ENCODE results near the gene MRPL45.

MRPL45 gene

DNA sequence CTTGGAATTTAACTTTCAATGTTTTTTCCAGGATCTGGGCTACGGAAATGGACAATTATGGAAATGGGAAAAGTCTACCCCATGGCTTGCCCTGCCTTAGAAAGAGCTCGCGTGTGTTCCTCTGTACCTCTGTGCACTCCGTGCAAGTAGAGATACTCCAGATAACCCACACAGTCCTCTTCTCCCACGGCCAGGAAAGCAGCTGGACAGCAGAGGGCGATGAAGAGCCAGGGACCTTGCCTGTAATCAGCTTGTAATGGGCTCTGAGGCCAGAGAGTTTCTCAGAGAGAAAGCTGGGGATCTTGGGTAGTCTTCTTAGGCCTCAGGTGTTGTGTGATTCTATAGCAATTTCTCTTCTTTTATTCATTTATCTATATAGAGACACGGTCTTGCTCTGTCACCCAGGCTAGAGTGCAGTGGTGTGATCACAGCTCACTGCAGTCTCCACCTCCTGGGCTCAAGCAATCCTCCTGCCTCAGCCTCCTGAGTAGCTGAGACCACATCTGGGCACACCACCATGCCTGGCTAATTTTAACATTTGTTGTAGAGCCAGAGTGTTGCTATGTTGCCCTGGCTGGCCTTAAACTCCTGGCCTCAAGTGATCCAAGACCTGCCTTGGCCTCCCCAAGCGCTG is 52.2 kb downstream of the MRPL45 start:
- peak; percentile 68 for DNase-seq (ENCODE audit: low read depth)

DNA sequence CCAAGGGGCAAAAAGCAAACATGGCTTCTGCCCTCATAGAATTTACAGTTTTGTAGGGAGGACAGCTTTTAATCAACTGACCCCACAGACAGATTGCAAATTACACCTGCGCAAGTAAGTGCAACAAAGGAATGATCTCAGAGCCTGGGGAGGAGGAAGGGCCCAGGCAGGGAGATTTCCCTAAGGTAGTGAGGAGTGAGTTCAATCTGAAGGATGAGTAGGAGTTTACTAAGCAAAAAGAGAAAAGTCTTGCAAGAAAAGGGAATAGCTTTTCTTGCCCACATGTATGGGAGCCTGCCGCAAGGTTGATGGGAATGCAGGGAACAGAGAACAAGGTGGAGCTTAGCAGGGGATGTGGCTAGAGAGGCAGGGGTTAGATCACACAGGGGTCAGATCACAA is 53.1 kb downstream of the MRPL45 start:
- no peak for DNase-seq (ENCODE audit: low read depth)

- peak; percentile 87 for DNase-seq (ENCODE audit: low read depth)
Measured at GRCh38 chr17:38351412-38352222, 54.6 kb downstream of the MRPL45 start, which contains the start of gene SOCS7. SOCS7 (plus strand) TSS chr17:38351844; CDS start chr17:38352053, 209 bp downstream.

- DNase-seq (ENCODE audit: low read depth): no peak
Measured at GRCh38 chr17:38352245-38353085, 55.5 kb downstream of the MRPL45 start.

GRCh38 chr17:38353086-38353604 is 56.2 kb downstream of the MRPL45 start:
- no peak for DNase-seq (ENCODE audit: low read depth)

- no peak for DNase-seq (ENCODE audit: low read depth)
Measured at GRCh38 chr17:38353668-38354067, 56.7 kb downstream of the MRPL45 start.

DNA sequence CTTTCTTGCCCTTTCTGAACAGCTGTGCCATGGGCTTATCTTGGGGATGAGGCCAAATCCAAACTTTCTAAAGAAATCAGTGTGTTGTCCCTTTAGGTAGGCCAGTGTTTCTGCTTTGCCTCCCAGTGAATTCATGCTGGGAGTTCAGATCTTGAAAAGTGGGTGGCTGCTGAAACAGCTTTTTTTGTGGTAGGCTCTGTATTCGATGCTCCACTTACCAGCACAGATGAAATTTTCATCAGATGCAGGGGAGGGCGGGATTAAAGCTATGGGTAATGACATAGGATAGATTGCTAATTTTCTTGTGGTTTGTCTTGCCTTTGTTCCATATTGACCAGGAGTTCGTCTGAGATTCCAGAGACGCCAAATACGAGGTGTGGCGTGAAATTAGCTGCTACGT is 57.5 kb downstream of the MRPL45 start:
- no peak for DNase-seq (ENCODE audit: low read depth)

- DNase-seq (ENCODE audit: low read depth): no peak
Measured at GRCh38 chr17:38355251-38355650, 58.3 kb downstream of the MRPL45 start.

DNA sequence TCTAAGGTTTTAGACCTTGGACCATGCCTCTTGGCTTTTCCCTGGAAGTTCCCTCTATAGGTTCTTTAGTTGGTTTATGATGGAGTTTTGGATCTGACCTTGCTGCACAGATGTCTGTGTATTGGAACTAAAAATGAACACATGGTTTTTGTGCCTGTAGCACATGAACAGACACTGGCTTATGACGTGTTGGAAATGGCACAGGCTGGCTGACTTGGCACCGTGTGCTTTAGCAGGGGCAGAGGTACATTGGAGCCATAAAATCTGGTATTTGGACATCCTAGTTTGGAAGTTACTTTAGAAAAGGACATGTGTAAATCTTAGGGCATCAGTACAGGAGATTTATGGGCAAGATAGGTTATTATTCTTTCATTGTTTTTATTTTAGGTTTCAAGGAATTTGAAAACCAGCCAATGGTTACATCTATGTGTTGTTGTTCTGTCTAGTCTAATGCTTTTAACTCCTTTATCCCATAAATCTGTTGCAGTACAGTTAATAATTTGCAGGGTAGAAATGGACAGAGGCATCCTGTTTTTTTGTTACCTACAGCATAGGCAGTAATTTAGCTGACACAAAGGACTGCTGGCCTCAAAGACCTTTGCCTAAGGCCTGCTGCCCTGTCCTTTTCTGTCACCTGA is 60.6 kb downstream of the MRPL45 start:
- DNase-seq (ENCODE audit: low read depth): no peak

DNA sequence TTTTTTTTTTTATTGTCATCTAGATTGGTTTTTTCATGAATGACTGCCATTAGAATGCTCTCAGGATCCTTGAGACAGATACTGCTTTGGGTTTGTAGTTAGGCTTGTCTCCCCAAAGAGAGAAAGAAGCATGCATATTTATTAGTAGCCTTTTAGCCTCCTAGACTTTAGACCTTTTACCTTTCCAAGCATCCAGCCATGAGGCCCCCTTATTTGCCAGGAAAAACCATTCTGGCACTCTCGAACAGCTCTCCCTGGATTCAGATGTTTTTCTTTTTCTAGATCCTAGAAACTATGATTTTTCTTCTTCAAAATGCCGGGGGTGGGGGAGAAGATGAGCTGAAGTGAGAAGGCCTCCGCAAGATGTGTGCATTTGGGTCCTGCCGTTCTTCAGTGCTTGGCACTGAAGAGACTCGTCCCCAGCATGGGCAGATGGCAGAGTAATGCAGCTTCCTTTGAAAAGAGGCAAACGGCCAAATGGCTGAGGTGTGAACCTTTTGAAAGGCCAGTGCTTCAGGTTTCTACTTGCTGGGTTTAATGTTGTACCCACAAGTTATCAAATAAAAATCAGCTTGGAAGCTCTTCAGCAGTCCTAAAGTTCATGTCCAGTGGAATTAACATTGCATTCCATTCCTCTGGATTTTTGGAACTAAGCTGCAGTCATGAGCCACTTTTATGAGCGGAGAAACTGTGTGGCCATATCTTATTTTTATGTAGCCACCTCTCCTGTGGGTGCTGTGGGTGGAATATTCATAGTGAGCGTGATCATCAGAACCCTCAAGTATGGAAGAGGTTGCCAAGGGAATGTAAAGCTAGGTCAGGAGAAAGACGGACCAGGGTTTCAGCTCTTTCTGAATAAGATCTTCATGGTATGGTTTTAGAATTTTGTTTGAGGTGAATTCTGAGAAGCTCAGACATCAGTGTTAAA is 61.9 kb downstream of the MRPL45 start:
- DNase-seq (ENCODE audit: low read depth): no peak

DNA sequence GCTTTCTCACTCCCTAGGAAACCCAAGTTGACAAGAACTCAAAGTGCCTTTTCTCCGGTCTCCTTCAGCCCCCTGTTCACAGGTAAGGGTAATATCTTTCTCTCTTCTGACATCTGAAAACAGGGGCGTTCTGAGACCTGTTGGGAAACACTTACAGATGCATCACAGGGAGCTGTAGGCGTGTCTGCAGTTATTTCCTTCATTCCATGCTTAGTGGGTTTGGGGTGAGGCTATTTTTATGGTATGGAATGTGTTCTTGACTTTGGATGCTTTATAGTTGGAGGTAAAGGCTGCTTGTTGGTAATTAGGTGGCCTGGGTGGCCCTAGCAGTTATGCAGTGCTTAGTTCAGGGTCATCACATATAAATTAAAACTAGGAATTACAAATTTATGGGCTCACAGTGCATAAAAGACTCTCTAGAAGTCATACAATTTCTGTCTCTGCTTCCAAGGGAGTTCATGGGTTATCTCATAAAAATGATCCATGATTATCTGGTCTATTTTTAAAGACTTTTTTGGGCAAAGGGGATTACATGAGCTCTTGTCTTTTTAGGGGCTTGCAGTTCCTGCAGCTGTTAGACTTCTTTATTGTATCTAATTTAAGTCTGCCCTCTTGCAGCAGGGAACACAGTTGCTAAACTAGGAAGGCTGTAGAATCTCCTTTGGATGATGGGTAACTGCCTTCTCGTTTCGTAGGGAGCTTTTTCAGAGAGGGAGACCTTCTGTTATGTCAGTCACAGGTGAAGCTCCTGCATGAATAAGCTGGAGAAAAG is 64.9 kb downstream of the MRPL45 start:
- no peak for DNase-seq (ENCODE audit: low read depth)

GRCh38 chr17:38363016-38363415 is 66.0 kb downstream of the MRPL45 start:
- no peak for DNase-seq (ENCODE audit: low read depth)

DNA sequence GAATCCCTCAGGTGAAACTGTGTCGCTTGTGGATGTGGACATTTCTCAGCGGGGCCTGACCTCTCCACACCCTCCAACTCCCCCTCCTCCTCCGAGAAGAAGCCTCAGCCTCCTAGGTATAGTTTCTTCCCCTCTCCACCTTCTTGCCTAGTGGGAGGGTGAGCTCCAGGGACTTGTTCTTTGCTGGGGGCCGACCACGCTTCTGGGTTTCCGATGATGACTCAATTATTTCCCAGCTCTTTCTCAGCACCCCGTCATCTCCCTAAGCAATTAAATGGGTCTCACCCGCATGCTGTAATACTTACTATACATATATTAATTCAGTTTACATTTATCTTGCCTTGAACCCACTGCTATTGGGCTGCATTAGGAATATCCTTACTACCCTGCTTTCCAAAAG is 67.8 kb downstream of the MRPL45 start:
- no peak for DNase-seq (ENCODE audit: low read depth)

DNA sequence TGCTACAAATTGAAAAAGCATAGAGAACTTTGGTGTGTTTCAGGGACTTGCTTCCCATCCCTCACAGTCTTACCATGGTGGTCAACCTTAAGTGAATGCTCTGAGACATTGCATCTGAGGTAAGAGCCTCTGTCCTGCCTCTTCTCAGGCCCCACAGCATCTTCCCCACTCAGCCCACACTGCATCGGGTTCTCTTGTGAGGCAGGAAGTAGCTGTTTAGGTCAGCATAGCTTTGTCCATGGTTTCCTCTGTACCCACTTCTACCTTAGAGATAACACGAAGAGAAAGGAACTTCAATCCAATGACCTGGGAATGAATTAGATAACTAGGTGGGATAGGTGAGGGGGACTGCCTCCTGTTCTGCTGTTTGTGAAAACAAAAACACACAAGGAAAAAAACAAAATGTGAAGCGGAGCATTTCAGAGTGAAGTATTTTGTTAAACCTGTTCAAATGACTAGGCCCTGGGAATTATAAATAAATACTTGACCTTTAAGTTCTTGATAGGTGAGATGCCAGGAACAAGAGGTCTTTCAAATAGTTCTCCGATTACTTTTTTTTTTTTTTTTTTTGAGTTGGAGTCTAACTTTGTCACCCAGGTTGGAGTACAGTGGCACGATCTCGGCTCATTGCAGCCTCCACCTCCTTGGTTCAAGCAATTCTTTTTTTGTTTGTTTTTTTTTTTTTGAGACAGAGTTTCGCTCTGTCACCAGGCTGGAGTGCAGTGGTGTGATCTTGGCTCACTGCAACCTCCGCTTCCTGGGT is 72.3 kb downstream of the MRPL45 start:
- DNase-seq (ENCODE audit: low read depth): no peak

Data from activated T-helper 9 cell treated with anti-CD3 and anti-CD28 coated beads, Interleukin-2, amount 50 U/mL, for 16 hours (primary cell).